GM23338 (cell line): ENCODE measurements around the gene DHX34. TPM values are rescaled to one million over a fixed set of nuclear protein-coding genes. Genes with fewer than 3 reads are reported as not detected.

Experiments
- ATAC-seq: fragments of 200-7000 bp; cut with Tn5 transposase; 3 replicates; pipeline ENCODE4 v1.9.1; 2020
- DNase-seq: peaks from one replicate; pipeline ENCODE4 v3.0.0-alpha.2; 2015; ENCODE audit warnings: low spot score
- H2AFZ ChIP-seq: fragments of 200-600 bp; sonication (generic); 2 replicates; pipeline ENCODE4 v1.8.0; 2016; ENCODE audit warnings: antibody characterized with exemption, mild to moderate bottlenecking, moderate library complexity
- H3F3A ChIP-seq: fragments of 200-600 bp; sonication (generic); replicated peaks from 2 replicates; pipeline ENCODE4 v1.8.0; 2017; ENCODE audit warnings: antibody characterized with exemption, mixed run types, low read depth
- H3K27ac ChIP-seq: fragments of 200-600 bp; sonication (generic); 2 replicates; pipeline ENCODE4 v1.6.1; 2016; ENCODE audit warnings: low read depth
- H3K27me3 ChIP-seq: fragments of 200-600 bp; sonication (generic); 2 replicates; pipeline ENCODE4 v1.8.0; 2016; ENCODE audit warnings: mild to moderate bottlenecking, mixed run types, moderate library complexity; ENCODE audit not compliant: insufficient read depth
- H3K36me3 ChIP-seq: fragments of 200-600 bp; sonication (generic); 2 replicates; pipeline ENCODE4 v1.8.0; 2016; ENCODE audit warnings: mild to moderate bottlenecking; ENCODE audit not compliant: insufficient read depth
- H3K4me1 ChIP-seq: fragments of 200-600 bp; sonication (generic); 2 replicates; pipeline ENCODE4 v1.8.0; 2016; ENCODE audit warnings: mild to moderate bottlenecking, moderate library complexity; ENCODE audit not compliant: insufficient read depth
- H3K4me2 ChIP-seq: fragments of 200-600 bp; sonication (generic); 2 replicates; pipeline ENCODE4 v1.7.1; 2017; ENCODE audit warnings: mixed run types
- H3K4me3 ChIP-seq: fragments of 200-600 bp; sonication (generic); 2 replicates; pipeline ENCODE4 v1.6.1; 2016; ENCODE audit warnings: mixed run types
- H3K79me2 ChIP-seq: fragments of 200-600 bp; sonication (generic); replicated peaks from 2 replicates; pipeline ENCODE4 v1.8.0; 2017; ENCODE audit warnings: mild to moderate bottlenecking; ENCODE audit not compliant: insufficient read depth
- H3K9me2 ChIP-seq: fragments of 200-600 bp; sonication (generic); 2 replicates; pipeline ENCODE4 v1.8.0; 2017; ENCODE audit not compliant: insufficient read depth
- H4K20me1 ChIP-seq: fragments of 200-600 bp; sonication (generic); replicated peaks from 2 replicates; pipeline ENCODE4 v1.8.0; 2017; ENCODE audit warnings: mild to moderate bottlenecking; ENCODE audit not compliant: insufficient read depth
- H3K27ac Mint-ChIP-seq: 2 replicates; pipeline ENCODE4 v1.8.0; 2020; ENCODE audit warnings: inconsistent platforms, mild to moderate bottlenecking, moderate library complexity, mixed read lengths
- H3K27me3 Mint-ChIP-seq: 3 replicates; pipeline ENCODE4 v1.8.0; 2022; ENCODE audit warnings: low read depth, mild to moderate bottlenecking, moderate library complexity, mixed read lengths, inconsistent platforms; ENCODE audit not compliant: insufficient read depth, poor library complexity
- H3K36me3 Mint-ChIP-seq: 3 replicates; pipeline ENCODE4 v1.8.0; 2021; ENCODE audit warnings: low read depth, mild to moderate bottlenecking, inconsistent platforms, moderate library complexity, mixed read lengths
- H3K4me1 Mint-ChIP-seq: 3 replicates; pipeline ENCODE4 v1.8.0; 2020; ENCODE audit warnings: mild to moderate bottlenecking, inconsistent platforms, mixed read lengths
- H3K4me3 Mint-ChIP-seq: 3 replicates; pipeline ENCODE4 v1.8.0; 2021; ENCODE audit warnings: moderate library complexity, mild to moderate bottlenecking, inconsistent platforms, mixed read lengths
- H3K9me3 Mint-ChIP-seq: 3 replicates; pipeline ENCODE4 v1.8.0; 2020; ENCODE audit warnings: moderate library complexity, mild to moderate bottlenecking, inconsistent platforms, mixed read lengths
- CREB1 ChIP-seq: fragments of 250-450 bp; sonication (Bioruptor Pico); IDR thresholded peaks from 2 replicates; pipeline ENCODE4 v1.5.0; 2020; ENCODE audit warnings: low read depth, mild to moderate bottlenecking, moderate library complexity
- CTCF ChIP-seq, 2 experiments: fragments of 200-600 bp in 1 of 2; sonication (generic) in 1 of 2; conservative IDR thresholded peaks; 2 replicates each; pipeline versions ENCODE4 v1.5.1 to v1.6.1; 2016 to 2017; ENCODE audit warnings: antibody characterized with exemption in 2 of 2, low read depth in 2 of 2, mild to moderate bottlenecking in 2 of 2, moderate library complexity in 1 of 2
- ETS1 ChIP-seq: IDR thresholded peaks from 2 replicates; pipeline ENCODE4 v1.6.1; 2016; ENCODE audit warnings: antibody characterized with exemption
- EZH2 ChIP-seq: fragments of 200-600 bp; sonication (generic); IDR thresholded peaks from one replicate; pipeline ENCODE4 v1.8.0; 2017; ENCODE audit warnings: antibody characterized with exemption, mild to moderate bottlenecking, low read depth; ENCODE audit not compliant: unreplicated experiment
- EZH2phosphoT487 ChIP-seq: fragments of 200-600 bp; sonication (generic); IDR thresholded peaks from one replicate; pipeline ENCODE4 v1.8.1; 2018; ENCODE audit warnings: antibody characterized with exemption; ENCODE audit not compliant: unreplicated experiment
- JUNB ChIP-seq: IDR thresholded peaks from one replicate; pipeline ENCODE4 v1.6.1; 2016; ENCODE audit warnings: antibody characterized with exemption; ENCODE audit not compliant: unreplicated experiment
- NANOG ChIP-seq: IDR thresholded peaks from 2 replicates; pipeline ENCODE4 v1.6.1; 2016; ENCODE audit warnings: antibody characterized with exemption, borderline replicate concordance
- POLR2AphosphoS5 ChIP-seq: IDR thresholded peaks from 2 replicates; pipeline ENCODE4 v1.6.1; 2016; ENCODE audit warnings: antibody characterized with exemption, low read depth
- REST ChIP-seq: IDR thresholded peaks from one replicate; pipeline ENCODE4 v1.6.1; 2018; ENCODE audit warnings: antibody characterized with exemption; ENCODE audit not compliant: unreplicated experiment
- STAT1 ChIP-seq: IDR thresholded peaks from one replicate; pipeline ENCODE4 v1.6.1; 2016; ENCODE audit warnings: antibody characterized with exemption; ENCODE audit not compliant: unreplicated experiment
- ZNF114 ChIP-seq: fragments of 250-450 bp; sonication (Bioruptor Pico); IDR thresholded peaks from 2 replicates; pipeline ENCODE4 v1.5.0; 2020; ENCODE audit warnings: mild to moderate bottlenecking, moderate library complexity
- ZNF331 ChIP-seq: fragments of 250-450 bp; sonication (Bioruptor Pico); IDR thresholded peaks from 2 replicates; pipeline ENCODE4 v1.5.0; 2020; ENCODE audit warnings: low read depth, mild to moderate bottlenecking, moderate library complexity
- ZNF462 ChIP-seq: fragments of 250-450 bp; sonication (Bioruptor Pico); IDR thresholded peaks from 2 replicates; pipeline ENCODE4 v1.5.0; 2020; ENCODE audit warnings: mild to moderate bottlenecking, moderate library complexity
- polyA plus RNA-seq: library from polyadenylated mRNA; unstranded; fragments of >200 nt; fragmentation: Nextera tagmentation; extraction: Ambion mirVana; gene quantifications from 2 replicates; pipeline ENCODE4 v1.2.1, GENCODE V29; 2016
- total RNA-seq: library from RNA; depleted of rRNA; stranded (reverse); fragments of >200 nt; shearing (Covaris generic); gene quantifications from 2 replicates; pipeline ENCODE4 v1.2.3, GENCODE V29; 2014

Gene DHX34
- total and polyA plus RNA-seq, 2 experiments from 2014 or later, result 16.3 to 50.1 TPM

- Histone ChIP-seq H3F3A (peaks cover 6% of the 10 kb centered on the region; the same call in 1 of the 2 replicates), H3K4me1 (no peaks in the 10 kb centered on the region), H3K4me2 (no peak overlapping the region), H3K27me3 (no peaks in the 10 kb centered on the region), H3K9me2 (no peaks in the 10 kb centered on the region), H4K20me1 (no peaks in the 10 kb centered on the region; the same call in 1 of the 2 replicates), H2AFZ (no peak overlapping the region), H3K27ac (no peak overlapping the region), H3K36me3 (0 out of 2 replicates have a peak, but pooled peaks cover 4% of the 10 kb centered on the region), H3K4me3 (no peak overlapping the region), H3K79me2 (no peaks in the 10 kb centered on the region)
- H3K4me1 Mint-ChIP-seq, result peaks cover under 1% of the 10 kb centered on the region
- no peak for TF ChIP-seq REST
- no peak for TF ChIP-seq JUNB
- no peak for TF ChIP-seq EZH2
- TF ChIP-seq ETS1, result no peak
- no peak for TF ChIP-seq STAT1
- no peak for TF ChIP-seq EZH2phosphoT487
- TF ChIP-seq CTCF (conservative IDR thresholded peaks at IDR 0.05; ENCODE audit: low read depth in 2 of 2), result no peak
- no peak for TF ChIP-seq POLR2AphosphoS5
- TF ChIP-seq NANOG, result no peak
- TF ChIP-seq ZNF462, result no peak
- no peak for TF ChIP-seq CREB1 (CRISPR knock-in tag)
- no peak for TF ChIP-seq ZNF331 (CRISPR knock-in tag)
- no peak for TF ChIP-seq ZNF114 (CRISPR knock-in tag)
- ATAC-seq, result no peak
- peaks cover 47% of the 10 kb centered on the region for H3K36me3 Mint-ChIP-seq
- H3K9me3 Mint-ChIP-seq, result no peaks in the 10 kb centered on the region
- peaks cover 13% of the 10 kb centered on the region for H3K27me3 Mint-ChIP-seq
- no peak overlapping the region for H3K27ac Mint-ChIP-seq
- DNase-seq, result no peak
- no peak overlapping the region for H3K4me3 Mint-ChIP-seq
Observed at GRCh38 chr19:47380559-47380958, 31.4 kb downstream of the DHX34 start.
